Right ventricle myocardium superior (tissue), 1 donor: ENCODE data around the gene LPP. TPM values are rescaled to one million over a fixed set of nuclear protein-coding genes. Genes with fewer than 3 reads are reported as not detected.

Source experiments
- ATAC-seq: fragments of 200-7000 bp; cut with Tn5 transposase; one replicate; pipeline ENCODE4 v1.9.1; 2020; ENCODE audit warnings: mild to moderate bottlenecking; ENCODE audit not compliant: poor library complexity
- DNase-seq: peaks from one replicate; pipeline ENCODE4 v3.0.0-alpha.2; 2020
- intact Hi-C: fragments of 100-400 bp; cut with DNase I; formaldehyde crosslinking; loops from one replicate; pipeline ENCODE4 v1.11.2; 2022
- total RNA-seq: library from RNA; stranded (reverse); fragmentation: NEBNext Ultra II Directional; extraction: Animal tissue kit (Norgen Biotek cat#: 25700); gene quantifications from one replicate; pipeline ENCODE4 v1.2.1, GENCODE V29; 2021
- donor health status: DM: no; HTN: yes; CAD: no; lungs with severe emphysema.

The LPP gene
- total RNA-seq, 1 donor from 2014 or later, result 92.9 TPM

DNA sequence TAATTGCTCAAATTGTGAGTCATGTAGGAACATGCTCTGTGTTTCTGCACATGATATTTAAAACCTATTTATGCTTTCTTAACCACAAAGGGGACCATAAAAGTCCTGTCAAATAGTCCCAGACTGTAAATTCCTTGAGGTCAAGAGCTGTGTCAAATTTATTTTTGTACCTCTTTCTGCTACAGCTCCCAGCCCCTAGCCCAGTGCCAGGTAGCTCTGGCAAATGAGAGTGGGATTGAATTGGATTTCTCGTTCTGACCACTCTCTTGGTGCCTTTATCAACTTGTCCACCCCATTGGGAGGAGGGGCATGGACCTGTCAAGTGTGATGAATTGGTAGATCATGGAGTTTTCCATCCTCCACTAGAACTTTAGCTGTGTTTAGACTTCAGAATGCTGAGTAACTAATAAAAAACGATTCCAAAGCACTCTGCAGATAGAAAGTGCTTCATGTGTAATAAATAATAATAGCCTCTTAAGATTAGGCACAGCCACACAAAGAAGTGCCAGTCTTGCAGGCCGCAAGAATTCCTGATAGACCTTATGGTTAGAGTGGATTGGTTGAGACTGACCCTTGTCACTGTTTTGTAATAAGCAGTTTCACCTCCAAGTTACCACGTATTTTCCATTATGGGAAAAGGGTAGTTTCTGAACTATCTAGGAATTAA, 120.4 kb downstream of the LPP start:
- intact Hi-C loops, result loop anchor here (10.0 kb wide), 1 partner anchor 530 kb away; the partner anchor contains the start of gene BCL6
- no peak for ATAC-seq

DNA sequence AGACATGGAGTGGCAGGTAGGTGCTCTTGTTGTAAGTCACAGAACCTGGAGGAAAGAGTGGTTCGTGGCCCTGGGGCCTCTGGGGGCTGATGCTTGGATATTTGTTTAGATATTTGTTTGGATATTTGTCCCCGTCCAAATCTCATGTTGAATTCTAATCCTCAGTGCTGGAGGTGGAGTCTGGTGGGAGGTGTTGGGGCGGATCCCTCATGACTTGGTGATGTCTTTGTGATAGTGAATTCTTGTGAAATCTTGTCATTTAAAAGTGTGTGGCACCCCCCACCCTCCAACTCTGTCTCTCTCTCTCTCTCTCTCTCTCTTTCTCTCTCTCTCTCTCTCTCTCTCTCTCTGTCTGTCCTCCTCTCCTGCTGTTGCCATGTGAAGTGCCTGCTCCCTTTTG, 122.4 kb downstream of the LPP start:
- intact Hi-C loops, result loop anchor here (10.0 kb wide), 1 partner anchor 532 kb away; the partner anchor contains the start of gene BCL6
- no peak for DNase-seq
- no peak for ATAC-seq

More for the DNA sequence above, 120.4 kb downstream of the LPP start:
- no peak for DNase-seq

DNA sequence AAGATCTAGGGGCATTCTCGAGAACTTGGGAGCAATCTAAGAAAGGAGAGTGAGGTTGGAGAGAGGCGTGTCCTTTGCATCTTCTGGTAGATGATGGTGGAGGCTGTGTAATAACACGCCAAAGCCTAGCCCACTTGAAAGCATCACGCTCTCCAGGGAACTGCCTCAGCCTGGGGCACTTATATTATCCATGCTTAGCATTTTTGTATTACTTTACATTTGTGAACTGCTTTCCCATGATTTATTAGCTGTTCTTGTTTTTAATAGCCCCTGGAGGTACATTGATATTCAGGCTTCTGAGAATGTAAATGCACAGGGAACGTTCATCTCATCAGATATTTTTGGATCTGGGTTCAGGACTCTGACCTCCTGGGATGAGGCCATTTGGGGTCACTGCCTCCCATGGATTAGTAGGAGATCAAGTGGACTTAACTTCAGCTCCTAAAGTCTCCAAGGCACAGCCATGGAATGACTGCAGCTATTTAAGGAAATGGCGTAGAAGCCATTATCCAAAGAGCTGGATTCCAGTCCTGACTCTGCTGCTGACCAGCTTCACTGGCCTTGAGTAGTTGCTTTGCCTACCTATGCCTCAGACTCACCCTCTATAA, 124.9 kb downstream of the LPP start:
- intact Hi-C loops, result loop anchor here (10.0 kb wide), 1 partner anchor 534 kb away; the partner anchor contains the start of gene BCL6
- no peak for ATAC-seq
- DNase-seq, result no peak

GRCh38 chr3:188279502-188280335, 125.8 kb downstream of the LPP start:
- ATAC-seq (no peak), DNase-seq (no peak)
- intact Hi-C loops, result loop anchor here (10.0 kb wide), 1 partner anchor 535 kb away; the partner anchor contains the start of gene BCL6

GRCh38 chr3:188280627-188281026, 126.7 kb downstream of the LPP start:
- DNase-seq (no peak), ATAC-seq (no peak)
- intact Hi-C loops, result no loop called here

- DNase-seq, result no peak
- no peak for ATAC-seq
- intact Hi-C loops, result no loop called here
Measured at GRCh38 chr3:188282871-188283270, 128.9 kb downstream of the LPP start.

- ATAC-seq, result peak; percentile 54
- intact Hi-C loops, result no loop called here
Measured at GRCh38 chr3:188283347-188283746, 129.4 kb downstream of the LPP start.

DNA sequence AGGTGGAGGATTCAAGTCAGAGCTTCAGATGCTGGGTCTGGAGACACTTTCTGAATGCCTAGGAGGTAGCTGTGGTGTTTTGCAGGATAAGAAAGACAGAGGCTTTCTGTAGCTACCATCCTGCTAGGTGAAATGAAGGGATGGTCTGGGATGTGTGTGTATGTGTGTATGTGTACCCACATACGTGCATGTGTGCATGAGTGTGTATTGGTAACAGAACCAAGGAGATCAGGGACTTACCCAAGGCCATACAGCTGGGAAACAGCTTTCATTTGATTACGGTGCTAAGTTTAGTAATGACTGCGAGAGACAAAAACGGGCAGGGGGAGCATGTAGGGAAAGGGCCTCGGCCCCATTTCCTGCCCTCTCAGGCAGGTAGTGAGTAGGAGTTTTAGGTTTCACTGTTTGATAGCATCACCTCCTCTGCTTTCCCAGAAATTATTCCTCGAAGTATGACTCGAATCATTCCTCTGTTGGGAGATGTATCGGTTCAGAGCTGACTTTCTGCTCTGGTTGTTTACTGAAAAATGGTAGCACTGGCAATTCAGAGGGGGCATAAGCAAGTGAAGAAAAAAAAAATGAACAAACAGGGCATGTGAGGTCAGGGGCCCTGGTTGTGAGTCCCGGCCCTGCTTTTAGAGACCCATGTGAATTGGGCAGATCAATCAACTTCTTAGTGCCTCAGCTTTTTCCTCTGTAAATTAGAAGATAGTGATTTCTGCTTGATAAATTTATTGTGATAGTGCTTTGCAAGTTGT, 130.7 kb downstream of the LPP start:
- DNase-seq (no peak), ATAC-seq (no peak)
- intact Hi-C loops, result no loop called here

More at GRCh38 chr3:188283347-188283746, 129.4 kb downstream of the LPP start:
- DNase-seq, result no peak

DNA sequence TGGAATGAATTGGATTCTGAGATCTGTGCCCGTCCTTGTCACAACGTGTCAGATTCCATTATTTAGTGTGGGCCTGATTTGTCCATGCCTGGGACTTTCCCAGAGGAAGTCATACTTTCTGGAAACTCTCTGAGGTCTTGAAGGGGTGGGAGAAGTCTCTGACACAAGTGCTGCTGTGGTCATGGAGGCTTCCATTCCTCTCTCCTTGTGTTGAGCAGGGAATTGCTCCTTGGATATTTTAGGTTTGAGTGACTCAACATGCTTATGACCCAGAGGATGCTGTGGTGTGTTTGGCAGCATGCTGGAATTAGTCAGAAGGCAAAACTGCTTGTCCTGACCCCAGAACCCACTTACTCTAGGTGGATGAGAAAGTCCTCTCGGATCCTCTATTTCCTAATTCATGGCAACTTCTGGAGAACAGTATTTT, 132.1 kb downstream of the LPP start:
- intact Hi-C loops, result no loop called here
- no peak for DNase-seq

GRCh38 chr3:188287339-188287738, 133.4 kb downstream of the LPP start:
- DNase-seq (no peak), ATAC-seq (no peak)
- intact Hi-C loops, result no loop called here

More for the DNA sequence above, 132.1 kb downstream of the LPP start:
- ATAC-seq, result peak; percentile 58

- DNase-seq (no peak), ATAC-seq (peak; percentile 25)
- intact Hi-C loops, result no loop called here
Measured at GRCh38 chr3:188287762-188288505, 134.0 kb downstream of the LPP start.

GRCh38 chr3:188292251-188292650, 138.3 kb downstream of the LPP start:
- intact Hi-C loops, result no loop called here
- DNase-seq, result no peak

DNA sequence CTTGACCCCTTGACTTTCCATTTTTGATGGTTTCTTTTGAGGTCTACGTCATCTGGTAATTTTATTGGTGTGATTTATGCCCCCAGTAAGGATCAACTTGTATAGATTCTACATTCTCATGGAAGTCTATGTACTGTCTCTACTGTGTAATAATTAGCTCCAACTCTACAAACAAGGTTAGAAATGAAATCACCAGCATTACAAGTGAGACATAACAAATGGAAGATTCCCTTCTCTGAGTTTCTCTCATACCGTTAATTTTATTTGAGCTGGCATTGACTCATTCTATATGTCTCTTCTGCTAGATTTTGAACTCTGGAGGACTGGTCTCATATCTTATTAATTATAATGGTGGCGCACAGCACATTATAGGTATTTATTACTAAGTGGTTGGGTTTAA, 138.9 kb downstream of the LPP start:
- intact Hi-C loops, result no loop called here
- ATAC-seq, result no peak
- DNase-seq, result no peak

More at GRCh38 chr3:188292251-188292650, 138.3 kb downstream of the LPP start:
- no peak for ATAC-seq

DNA sequence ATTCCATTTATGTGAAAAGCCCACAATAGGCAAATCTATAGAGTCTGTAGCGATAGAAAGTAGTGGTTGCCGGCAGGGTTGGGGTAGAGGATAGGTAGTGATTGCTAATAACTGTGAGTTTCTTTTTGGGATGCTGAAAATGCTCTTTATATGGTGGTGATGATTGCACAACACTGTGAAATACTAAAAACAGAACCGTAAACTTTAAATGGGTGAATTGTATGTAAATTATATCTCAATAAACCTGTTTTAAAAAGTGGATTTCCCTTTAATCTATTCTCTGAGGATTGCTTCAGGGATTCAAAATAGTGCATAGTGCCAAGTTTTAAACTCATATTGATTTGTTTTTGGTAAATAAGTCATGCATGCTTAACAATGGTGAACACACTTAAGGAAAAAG, 140.2 kb downstream of the LPP start:
- intact Hi-C loops, result no loop called here
- ATAC-seq, result no peak
- no peak for DNase-seq

DNA sequence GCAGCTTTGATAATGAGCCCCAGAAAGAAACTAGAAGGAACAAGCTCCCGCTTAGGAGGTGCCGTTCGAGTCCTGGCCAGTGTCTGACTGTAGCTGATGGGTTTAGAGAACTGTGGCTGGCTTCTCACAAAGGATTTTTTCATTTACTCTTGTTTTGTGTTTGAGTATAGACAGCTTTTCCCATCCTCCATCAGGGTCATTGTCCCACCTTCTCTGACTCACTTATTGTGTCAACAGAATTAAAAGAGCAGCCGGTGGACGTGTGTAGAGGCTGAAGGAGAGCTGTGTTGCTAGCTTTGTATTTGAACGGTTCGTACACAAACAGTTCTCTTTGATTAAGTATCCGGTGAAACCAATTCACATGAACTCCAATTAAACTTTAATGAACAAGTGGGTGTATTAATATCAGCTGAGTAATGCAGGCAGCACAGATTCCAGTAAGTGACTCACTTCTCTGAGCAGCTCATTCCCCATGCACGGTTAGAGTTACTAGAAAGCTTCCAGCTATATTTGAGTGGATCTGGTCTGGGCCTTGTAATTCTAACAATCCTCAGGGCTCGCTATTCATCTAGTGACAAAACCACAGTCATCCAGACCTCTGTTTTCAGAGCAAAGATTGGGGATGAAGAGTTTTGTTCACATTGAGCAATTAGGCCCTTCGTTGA, 141.0 kb downstream of the LPP start:
- DNase-seq, result no peak
- ATAC-seq, result peak; percentile 81
- intact Hi-C loops, result no loop called here

GRCh38 chr3:188295876-188296275, 141.9 kb downstream of the LPP start:
- intact Hi-C loops, result no loop called here
- DNase-seq, result no peak
- ATAC-seq, result no peak

DNA sequence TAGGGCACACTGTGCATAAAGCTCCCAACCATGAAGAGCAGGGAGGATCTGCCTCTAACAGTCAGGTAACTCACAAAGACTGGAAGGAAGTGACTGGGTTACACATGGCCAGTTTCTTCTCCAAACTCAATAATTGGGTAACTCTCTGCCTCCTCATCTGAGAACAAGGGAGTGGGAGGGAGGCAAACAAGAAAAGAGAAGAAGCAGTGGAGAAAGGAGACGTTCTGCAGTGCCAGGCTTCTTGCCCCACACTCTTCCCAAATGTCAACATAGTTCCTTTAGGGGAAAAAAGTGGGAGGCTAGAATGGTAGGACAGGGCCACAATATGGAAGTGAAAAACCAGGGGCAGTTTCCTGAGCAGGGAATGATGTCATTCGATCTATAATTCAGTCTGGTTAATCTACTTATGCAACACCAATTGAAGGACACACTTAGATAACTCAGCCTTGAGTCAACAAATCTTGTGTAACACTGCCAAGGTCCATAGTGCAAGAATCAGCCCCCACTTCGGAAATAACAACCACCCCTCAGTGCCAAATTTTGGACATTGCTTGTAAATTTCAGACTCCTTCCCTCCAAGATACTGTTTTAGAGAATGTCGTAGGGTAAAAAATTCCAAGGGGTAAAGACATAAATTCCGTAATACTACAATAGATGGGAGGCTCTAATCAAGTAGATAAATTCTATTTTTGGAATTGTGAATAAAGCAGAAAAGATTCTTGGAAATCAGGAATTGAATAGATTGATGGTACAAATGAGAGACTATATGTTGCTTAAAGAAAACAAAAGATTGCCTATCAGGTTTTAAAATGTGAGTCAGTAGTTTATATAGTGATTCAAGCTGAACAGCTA, 143.0 kb downstream of the LPP start:
- DNase-seq (no peak), ATAC-seq (peak; percentile 53)
- intact Hi-C loops, result no loop called here
